GM18858 (cell line): ENCODE measurements around the gene TRPC4AP.

Experiments used
- ATAC-seq: cut with Tn5 transposase; IDR thresholded peaks from one replicate; pipeline ENCODE4 v1.9.1; 2021; ENCODE audit not compliant: unreplicated experiment

TRPC4AP gene

GRCh38 chr20:35003211-35004031 is 89.2 kb downstream of the TRPC4AP start:
- ATAC-seq = no peak

GRCh38 chr20:35002426-35003210 is 90.0 kb downstream of the TRPC4AP start:
- ATAC-seq = no peak

GRCh38 chr20:35001596-35002362 is 90.8 kb downstream of the TRPC4AP start:
- no peak for ATAC-seq

GRCh38 chr20:35000922-35001595 is 91.5 kb downstream of the TRPC4AP start:
- ATAC-seq = no peak

- no peak for ATAC-seq
These were observed 92.2 kb downstream of the TRPC4AP start for GRCh38 chr20:35000311-35000921.

- ATAC-seq = no peak
These were observed 92.8 kb downstream of the TRPC4AP start for GRCh38 chr20:34999782-35000181.

GRCh38 chr20:34999021-34999451 is 93.6 kb downstream of the TRPC4AP start:
- no peak for ATAC-seq

- no peak for ATAC-seq
These were observed 94.2 kb downstream of the TRPC4AP start for GRCh38 chr20:34998331-34998950.

- no peak for ATAC-seq
These were observed 94.8 kb downstream of the TRPC4AP start for GRCh38 chr20:34997774-34998173.

GRCh38 chr20:34997131-34997561 is 95.5 kb downstream of the TRPC4AP start:
- no peak for ATAC-seq

- no peak for ATAC-seq
These were observed 96.2 kb downstream of the TRPC4AP start for GRCh38 chr20:34996243-34997028.

GRCh38 chr20:34995696-34996095 is 96.9 kb downstream of the TRPC4AP start:
- no peak for ATAC-seq

- ATAC-seq = no peak
These were observed 97.4 kb downstream of the TRPC4AP start for GRCh38 chr20:34995192-34995591.

GRCh38 chr20:34994509-34995131 is 98.0 kb downstream of the TRPC4AP start:
- ATAC-seq = no peak

- ATAC-seq = no peak
These were observed 98.6 kb downstream of the TRPC4AP start for GRCh38 chr20:34993941-34994508.

- no peak for ATAC-seq
These were observed 99.7 kb downstream of the TRPC4AP start for GRCh38 chr20:34992751-34993417.

GRCh38 chr20:34990661-34991214 is 101.9 kb downstream of the TRPC4AP start:
- no peak for ATAC-seq
